HUDEP-2 (cell line): ENCODE data around the gene RBMS3.

Experiments
- DNase-seq, 76 experiments: peaks; one replicate each; lab custom pipeline; 2025; ENCODE audit not compliant: unreplicated experiment in 76 of 76; lab: John Stamatoyannopoulos, UW

Gene RBMS3

GRCh38 chr3:29827756-29828155 is 546.9 kb downstream of the RBMS3 start:
- no peak for DNase-seq

GRCh38 chr3:29829340-29829739 is 548.5 kb downstream of the RBMS3 start:
- no peak for DNase-seq

GRCh38 chr3:29850641-29851040 is 569.8 kb downstream of the RBMS3 start:
- no peak for DNase-seq

GRCh38 chr3:29852767-29853166 is 571.9 kb downstream of the RBMS3 start:
- no peak for DNase-seq

GRCh38 chr3:29853841-29854397 is 573.0 kb downstream of the RBMS3 start:
- DNase-seq = no peak

- DNase-seq = no peak
These were observed 574.0 kb downstream of the RBMS3 start for GRCh38 chr3:29854821-29855220.

GRCh38 chr3:29859726-29860270 is 578.9 kb downstream of the RBMS3 start:
- DNase-seq = no peak

GRCh38 chr3:29864809-29865208 is 583.9 kb downstream of the RBMS3 start:
- DNase-seq = no peak

- DNase-seq = no peak
These were observed 587.8 kb downstream of the RBMS3 start for GRCh38 chr3:29868543-29869101.

- peak in 22 of 76 experiments; percentile 1 to 59 (median 26) for DNase-seq
These were observed 589.3 kb downstream of the RBMS3 start for GRCh38 chr3:29870136-29870535.

- DNase-seq = peak in 1 of 76 experiments; percentile 7
These were observed 590.2 kb downstream of the RBMS3 start for GRCh38 chr3:29871087-29871486.

GRCh38 chr3:29880809-29881208 is 599.9 kb downstream of the RBMS3 start:
- no peak for DNase-seq

- DNase-seq = no peak
These were observed 606.6 kb downstream of the RBMS3 start for GRCh38 chr3:29887451-29887850.

- no peak for DNase-seq
These were observed 608.3 kb downstream of the RBMS3 start for GRCh38 chr3:29889215-29889614.

GRCh38 chr3:29890801-29891200 is 609.9 kb downstream of the RBMS3 start:
- no peak for DNase-seq

- no peak for DNase-seq
These were observed 612.2 kb downstream of the RBMS3 start for GRCh38 chr3:29892976-29893554.

- no peak for DNase-seq
These were observed 616.0 kb downstream of the RBMS3 start for GRCh38 chr3:29896856-29897255.

- DNase-seq = no peak
These were observed 617.5 kb downstream of the RBMS3 start for GRCh38 chr3:29898171-29898965.

- no peak for DNase-seq
These were observed 618.1 kb downstream of the RBMS3 start for GRCh38 chr3:29899021-29899420.

- no peak for DNase-seq
These were observed 620.2 kb downstream of the RBMS3 start for GRCh38 chr3:29901097-29901496.

- DNase-seq = no peak
These were observed 622.7 kb downstream of the RBMS3 start for GRCh38 chr3:29903600-29903999.
